ENCODE results near the gene CXCL8. TPM values are rescaled to one million over a fixed set of nuclear protein-coding genes. Genes with fewer than 3 reads are reported as not detected.
"Not testable (repeated sequence)": the region's sequence is repeated elsewhere in the genome, so short reads cannot be mapped to it uniquely, and the experiment has no call there.

Gene CXCL8
- total RNA-seq, 1 donor from 2014 or later, result not detected

GRCh38 chr4:73764513-73764912, 24.1 kb downstream of the CXCL8 start:
- intact Hi-C loops (cut with DNase I), result no loop called here
- Histone ChIP-seq H3K9me3 (no peaks in the 10 kb centered on the region), H3K4me3 (no peak overlapping the region), H3K27me3 (no peaks in the 10 kb centered on the region), H3K4me1 (no peaks in the 10 kb centered on the region), H3K27ac (no peak overlapping the region), H3K36me3 (no peaks in the 10 kb centered on the region)
- TF ChIP-seq, protein P1, sequence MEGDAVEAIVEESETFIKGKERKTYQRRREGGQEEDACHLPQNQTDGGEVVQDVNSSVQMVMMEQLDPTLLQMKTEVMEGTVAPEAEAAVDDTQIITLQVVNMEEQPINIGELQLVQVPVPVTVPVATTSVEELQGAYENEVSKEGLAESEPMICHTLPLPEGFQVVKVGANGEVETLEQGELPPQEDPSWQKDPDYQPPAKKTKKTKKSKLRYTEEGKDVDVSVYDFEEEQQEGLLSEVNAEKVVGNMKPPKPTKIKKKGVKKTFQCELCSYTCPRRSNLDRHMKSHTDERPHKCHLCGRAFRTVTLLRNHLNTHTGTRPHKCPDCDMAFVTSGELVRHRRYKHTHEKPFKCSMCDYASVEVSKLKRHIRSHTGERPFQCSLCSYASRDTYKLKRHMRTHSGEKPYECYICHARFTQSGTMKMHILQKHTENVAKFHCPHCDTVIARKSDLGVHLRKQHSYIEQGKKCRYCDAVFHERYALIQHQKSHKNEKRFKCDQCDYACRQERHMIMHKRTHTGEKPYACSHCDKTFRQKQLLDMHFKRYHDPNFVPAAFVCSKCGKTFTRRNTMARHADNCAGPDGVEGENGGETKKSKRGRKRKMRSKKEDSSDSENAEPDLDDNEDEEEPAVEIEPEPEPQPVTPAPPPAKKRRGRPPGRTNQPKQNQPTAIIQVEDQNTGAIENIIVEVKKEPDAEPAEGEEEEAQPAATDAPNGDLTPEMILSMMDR (IDR thresholded peaks at IDR 0.05), result no peak
- DNase-seq (ENCODE audit: low spot score in 2 of 2), result no peak

- Histone ChIP-seq H3K27me3 (no peaks in the 10 kb centered on the region), H3K9me3 (no peaks in the 10 kb centered on the region), H3K4me1 (no peaks in the 10 kb centered on the region), H3K27ac (no peak overlapping the region), H3K4me3 (no peak overlapping the region), H3K36me3 (no peaks in the 10 kb centered on the region)
- DNase-seq (ENCODE audit: low spot score in 2 of 2), result no peak
- intact Hi-C loops (cut with DNase I), result no loop called here
- TF ChIP-seq, protein P1 (IDR thresholded peaks at IDR 0.05), result no peak
Measured at GRCh38 chr4:73765296-73765695, 24.9 kb downstream of the CXCL8 start.

DNA sequence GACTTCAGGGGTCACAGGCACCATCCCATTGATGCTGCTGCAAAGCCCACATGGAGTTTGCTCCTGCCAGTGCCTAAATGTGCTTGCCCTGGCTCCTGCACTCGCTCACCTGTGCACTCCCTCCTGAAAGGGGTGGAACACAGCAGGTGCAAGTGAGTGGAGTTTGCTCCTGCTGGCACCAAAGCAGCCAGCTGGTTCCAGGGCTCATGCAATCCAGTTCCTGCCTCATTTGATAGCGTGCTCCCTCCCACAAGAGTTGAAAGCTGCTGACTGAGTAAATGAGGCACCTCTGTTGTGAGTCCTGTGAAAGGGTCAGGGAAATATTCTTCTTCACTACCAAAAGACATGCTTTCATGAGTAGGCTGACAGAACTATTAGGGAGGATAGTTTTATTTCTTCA, 30.5 kb downstream of the CXCL8 start:
- Histone ChIP-seq H3K36me3 (no peaks in the 10 kb centered on the region), H3K27ac (no peak overlapping the region), H3K4me1 (peaks cover 5 to 6% of the 10 kb centered on the region in 2 donors), H3K9me3 (no peaks in the 10 kb centered on the region), H3K27me3 (no peaks in the 10 kb centered on the region), H3K4me3 (no peak overlapping the region)
- intact Hi-C loops (cut with DNase I), result no loop called here
- TF ChIP-seq, protein P1 (IDR thresholded peaks at IDR 0.05), result no peak
- DNase-seq (ENCODE audit: low spot score in 2 of 2), result no peak

- TF ChIP-seq, protein P1 (IDR thresholded peaks at IDR 0.05), result no peak
- no peaks in the 10 kb centered on the region for H3K36me3 ChIP-seq
- H3K27ac ChIP-seq, result no peak overlapping the region
- no peak overlapping the region for H3K4me3 ChIP-seq
- intact Hi-C loops (cut with DNase I), result no loop called here
- H3K27me3 ChIP-seq, result no peaks in the 10 kb centered on the region
- no peaks in the 10 kb centered on the region for H3K9me3 ChIP-seq
- no peak for DNase-seq (ENCODE audit: low spot score in 2 of 2)
- peaks cover 5 to 10% of the 10 kb centered on the region in 2 donors for H3K4me1 ChIP-seq
Measured at GRCh38 chr4:73772363-73772762, 32.0 kb downstream of the CXCL8 start.

GRCh38 chr4:73774406-73774805, 34.0 kb downstream of the CXCL8 start:
- intact Hi-C loops (cut with DNase I); H3K27me3 ChIP-seq; H3K4me3 ChIP-seq; DNase-seq (ENCODE audit: low spot score in 2 of 2); H3K9me3 ChIP-seq; H3K36me3 ChIP-seq; H3K27ac ChIP-seq: not testable (repeated sequence)
- H3K4me1 ChIP-seq, result peaks cover 5 to 13% of the 10 kb centered on the region in 2 donors

DNA sequence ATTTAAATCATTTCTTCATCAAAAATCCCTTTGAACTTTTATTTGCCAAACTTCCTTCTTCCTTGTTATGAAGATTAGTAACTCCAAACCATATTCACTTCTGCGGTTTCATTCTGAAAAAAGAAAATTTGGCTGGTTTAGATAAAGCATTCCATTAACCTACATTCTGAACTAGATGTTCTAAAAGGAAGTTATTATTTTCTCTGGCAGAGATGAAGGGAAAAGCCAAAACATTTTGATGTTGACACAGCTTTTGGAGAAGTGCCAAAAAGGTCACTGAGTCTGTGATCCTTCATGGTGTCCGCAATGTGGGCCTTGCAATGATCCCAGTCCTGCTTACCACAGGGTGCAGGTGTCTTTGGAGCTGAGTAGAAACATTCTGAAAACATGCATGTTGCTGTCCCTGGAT, 36.0 kb downstream of the CXCL8 start:
- H3K27ac ChIP-seq, result peak overlapping the region; percentile 29 to 58
- H3K4me3 ChIP-seq, result no peak overlapping the region
- DNase-seq (ENCODE audit: low spot score in 2 of 2), result peak in 1 of 2 donors; percentile 72
- no peaks in the 10 kb centered on the region for H3K27me3 ChIP-seq
- H3K4me1 ChIP-seq, result peaks cover 5 to 13% of the 10 kb centered on the region in 2 donors
- H3K36me3 ChIP-seq, result no peaks in the 10 kb centered on the region
- TF ChIP-seq, protein P1 (IDR thresholded peaks at IDR 0.05), result no peak
- H3K9me3 ChIP-seq, result no peaks in the 10 kb centered on the region
- intact Hi-C loops (cut with DNase I), result no loop called here

Data from ascending aorta (tissue), 2 donors.